Measurements from ENCODE around the gene PTPRG. TPM values are rescaled to one million over a fixed set of nuclear protein-coding genes. Genes with fewer than 3 reads are reported as not detected.

The PTPRG gene
- total RNA-seq, 1 experiment from 2014 or later: 11.7 TPM

GRCh38 chr3:61897848-61898247 is 336.5 kb downstream of the PTPRG start:
- Histone ChIP-seq H3K9me3 (ENCODE audit: low read depth, low read length, poor library complexity, severe bottlenecking) (no peaks in the 10 kb centered on the region), H3K4me1 (ENCODE audit: insufficient read depth, low read length, poor library complexity, severe bottlenecking) (peaks cover 7% of the 10 kb centered on the region), H3K36me3 (ENCODE audit: insufficient read depth, low read length, poor library complexity, severe bottlenecking) (no peaks in the 10 kb centered on the region), H3K4me3 (ENCODE audit: low read depth, low read length, poor library complexity, severe bottlenecking) (no peak overlapping the region), H3K27ac (ENCODE audit: low read depth, low read length, poor library complexity, severe bottlenecking) (no peak overlapping the region), H3K27me3 (replicated peaks; ENCODE audit: insufficient read depth, low read depth, low read length, poor library complexity) (no peaks in the 10 kb centered on the region)
- DNase-seq (ENCODE audit: low spot score): no peak
- no peak for TF ChIP-seq CTCF (conservative IDR thresholded peaks at IDR 0.05; ENCODE audit: low read depth, low read length)
- no peak for TF ChIP-seq EZH2 (IDR thresholded peaks at IDR 0.05; ENCODE audit: borderline replicate concordance, low read depth, low read length, poor library complexity, severe bottlenecking)
- CTCF ChIA-PET: no interaction called here
- no TSS peak for BruUV-seq (replicated peaks)
- POLR2A ChIA-PET (ENCODE audit: low non-redundant PET): no interaction called here
- intact Hi-C loops (cut with micrococcal nuclease; ENCODE audit: unreplicated experiment): no loop called here

- CTCF ChIA-PET: no interaction called here
- intact Hi-C loops (cut with micrococcal nuclease; ENCODE audit: unreplicated experiment): no loop called here
- no peak overlapping the region for H3K4me3 ChIP-seq (ENCODE audit: low read depth, low read length, poor library complexity, severe bottlenecking)
Observed at GRCh38 chr3:61899700-61900462, 338.5 kb downstream of the PTPRG start.

GRCh38 chr3:61901496-61901895 is 340.1 kb downstream of the PTPRG start:
- Histone ChIP-seq H3K4me1 (ENCODE audit: insufficient read depth, low read length, poor library complexity, severe bottlenecking) (peaks cover 6% of the 10 kb centered on the region), H3K36me3 (ENCODE audit: insufficient read depth, low read length, poor library complexity, severe bottlenecking) (no peaks in the 10 kb centered on the region), H3K4me3 (ENCODE audit: low read depth, low read length, poor library complexity, severe bottlenecking) (no peak overlapping the region), H3K27ac (ENCODE audit: low read depth, low read length, poor library complexity, severe bottlenecking) (no peak overlapping the region), H3K9me3 (ENCODE audit: low read depth, low read length, poor library complexity, severe bottlenecking) (no peaks in the 10 kb centered on the region), H3K27me3 (replicated peaks; ENCODE audit: insufficient read depth, low read depth, low read length, poor library complexity) (no peaks in the 10 kb centered on the region)
- CTCF ChIA-PET: no interaction called here
- DNase-seq (ENCODE audit: low spot score): no peak
- intact Hi-C loops (cut with micrococcal nuclease; ENCODE audit: unreplicated experiment): no loop called here
- no TSS peak for BruUV-seq (replicated peaks)
- TF ChIP-seq EZH2 (IDR thresholded peaks at IDR 0.05; ENCODE audit: borderline replicate concordance, low read depth, low read length, poor library complexity, severe bottlenecking) (no peak), CTCF (conservative IDR thresholded peaks at IDR 0.05; ENCODE audit: low read depth, low read length) (no peak)
- POLR2A ChIA-PET (ENCODE audit: low non-redundant PET): no interaction called here

More at GRCh38 chr3:61899700-61900462, 338.5 kb downstream of the PTPRG start:
- TF ChIP-seq CTCF (conservative IDR thresholded peaks at IDR 0.05; ENCODE audit: low read depth, low read length) (no peak), EZH2 (IDR thresholded peaks at IDR 0.05; ENCODE audit: borderline replicate concordance, low read depth, low read length, poor library complexity, severe bottlenecking) (no peak)
- H3K36me3 ChIP-seq (ENCODE audit: insufficient read depth, low read length, poor library complexity, severe bottlenecking): no peaks in the 10 kb centered on the region
- POLR2A ChIA-PET (ENCODE audit: low non-redundant PET): no interaction called here
- no peaks in the 10 kb centered on the region for H3K9me3 ChIP-seq (ENCODE audit: low read depth, low read length, poor library complexity, severe bottlenecking)
- no TSS peak for BruUV-seq (replicated peaks)
- peaks cover 6% of the 10 kb centered on the region for H3K4me1 ChIP-seq (ENCODE audit: insufficient read depth, low read length, poor library complexity, severe bottlenecking)
- no peak overlapping the region for H3K27ac ChIP-seq (ENCODE audit: low read depth, low read length, poor library complexity, severe bottlenecking)
- no peaks in the 10 kb centered on the region for H3K27me3 ChIP-seq (replicated peaks; ENCODE audit: insufficient read depth, low read depth, low read length, poor library complexity)
- no peak for DNase-seq (ENCODE audit: low spot score)
